Common myeloid progenitor, CD34-positive (primary cell): ENCODE results near the gene CLNK.
"Not testable (repeated sequence)": the region's sequence is repeated elsewhere in the genome, so short reads cannot be mapped to it uniquely, and the experiment has no call there.

ENCODE experiments used
- CTCF ChIA-PET: fragments of 350-600 bp; sonication (Branson Sonifier 250); formaldehyde crosslinking; loops from one replicate; lab custom pipeline; 2021; ENCODE audit warnings: antibody characterized with exemption; lab: Charles Lee
- POLR2A ChIA-PET: fragments of 350-600 bp; sonication (Branson Sonifier 250); formaldehyde crosslinking; loops from one replicate; lab custom pipeline; 2021; ENCODE audit warnings: antibody characterized with exemption; lab: Charles Lee
- DNase-seq, 3 donors: peaks; one replicate each; pipeline versions ENCODE4 v3.0.0 to v3.0.0-alpha.2; 2013
- H3K27ac ChIP-seq, 2 experiments: 1 replicate in 1 of 2; 2 replicates in 1 of 2; pipeline ENCODE4 v1.7.0; 2013; ENCODE audit warnings: inconsistent platforms in 2 of 2, low read length in 2 of 2, mild to moderate bottlenecking in 2 of 2, low read depth in 1 of 2, moderate library complexity in 1 of 2; ENCODE audit not compliant: severe bottlenecking in 2 of 2, insufficient read depth in 1 of 2, poor library complexity in 1 of 2
- H3K27me3 ChIP-seq, 5 experiments: replicated peaks in 2 of 5; 1 replicate in 3 of 5; 2 replicates in 2 of 5; pipeline versions ENCODE4 v1.6.1 to v1.7.0; 2013; ENCODE audit warnings: low read length in 4 of 5, mild to moderate bottlenecking in 2 of 5, moderate library complexity in 2 of 5, inconsistent platforms in 1 of 5; ENCODE audit not compliant: insufficient read depth in 5 of 5, control insufficient read depth in 4 of 5
- H3K36me3 ChIP-seq, 4 experiments: 1 replicate in 2 of 4; 2 replicates in 2 of 4; pipeline versions ENCODE4 v1.6.1 to v1.7.0; 2013; ENCODE audit warnings: low read length in 3 of 4, control low read depth in 1 of 4, mild to moderate bottlenecking in 1 of 4; ENCODE audit not compliant: control insufficient read depth in 4 of 4, insufficient read depth in 4 of 4
- H3K4me1 ChIP-seq, 4 experiments: 1 replicate in 3 of 4; 2 replicates in 1 of 4; pipeline versions ENCODE4 v1.6.1 to v1.7.1; 2013; ENCODE audit warnings: low read length in 3 of 4, mild to moderate bottlenecking in 3 of 4, control low read depth in 1 of 4, inconsistent platforms in 1 of 4, moderate library complexity in 1 of 4; ENCODE audit not compliant: control insufficient read depth in 4 of 4, insufficient read depth in 4 of 4; ENCODE audit errors: control extremely low read depth in 1 of 4
- H3K4me3 ChIP-seq, 7 experiments: 1 replicate in 4 of 7; 2 replicates in 3 of 7; pipeline versions ENCODE4 v1.5.1 to v1.7.0; 2013; ENCODE audit warnings: mild to moderate bottlenecking in 7 of 7, low read length in 6 of 7, moderate library complexity in 6 of 7, inconsistent platforms in 2 of 7, low read depth in 2 of 7, control low read depth in 1 of 7; ENCODE audit not compliant: insufficient read depth in 4 of 7, control insufficient read depth in 1 of 7; ENCODE audit errors: extremely low read depth in 1 of 7
- H3K9me3 ChIP-seq, 5 experiments: 1 replicate in 4 of 5; 2 replicates in 1 of 5; pipeline versions ENCODE4 v1.6.1 to v1.7.1; 2013; ENCODE audit warnings: low read length in 4 of 5, mild to moderate bottlenecking in 2 of 5, inconsistent platforms in 1 of 5, low read depth in 1 of 5, moderate library complexity in 1 of 5; ENCODE audit not compliant: control insufficient read depth in 4 of 5, insufficient read depth in 2 of 5; ENCODE audit errors: control extremely low read depth in 1 of 5
- WGBS: methylation state at CpG from one replicate; pipeline ENCODE4 v1.1.5; 2013; ENCODE audit not compliant: insufficient coverage; 5-methylcytosine and 5-hydroxymethylcytosine counted together

The CLNK gene

GRCh38 chr4:10619220-10619619 lies 65.3 kb downstream of the CLNK start:
- Histone ChIP-seq H3K27me3 (no peaks in the 10 kb centered on the region), H3K36me3 (no peaks in the 10 kb centered on the region), H3K27ac (no peak overlapping the region), H3K4me1 (peaks cover 0 to 13% (median 5%) of the 10 kb centered on the region in 4 experiments), H3K4me3 (peak overlapping the region in 1 of 7 experiments; percentile 11), H3K9me3 (no peaks in the 10 kb centered on the region)
- CTCF ChIA-PET: interaction anchor here (1.0 to 1.7 kb wide), 8 partner anchors 12 to 787 kb away, joined by 3 to 7 read pairs (median 3); no protein-coding TSS in a partner anchor
- DNase-seq: peak; percentile 45 to 85 (median 84)
- 24% methylated on average over 5 of the region's 6 CpGs for WGBS
- POLR2A ChIA-PET: interaction anchor here (0.7 kb wide), 1 partner anchor 40 kb away, joined by 4 read pairs; no protein-coding TSS in a partner anchor

GRCh38 chr4:10614926-10615325 lies 69.6 kb downstream of the CLNK start:
- WGBS: 100% methylated on average over 4 of the region's 8 CpGs
- H3K9me3 ChIP-seq, H3K36me3 ChIP-seq, H3K27me3 ChIP-seq, H3K4me3 ChIP-seq, CTCF ChIA-PET, DNase-seq, H3K27ac ChIP-seq: not testable (repeated sequence)
- POLR2A ChIA-PET: interaction anchor here (0.7 kb wide), 1 partner anchor 218 kb away, joined by 3 read pairs; no protein-coding TSS in a partner anchor
- H3K4me1 ChIP-seq: peaks cover 0 to 13% (median 4%) of the 10 kb centered on the region in 4 experiments

- POLR2A ChIA-PET: no interaction called here
- CTCF ChIA-PET: interaction anchor here (1.3 kb wide), 1 partner anchor 9 kb away, joined by 3 read pairs; no protein-coding TSS in a partner anchor
- DNase-seq: no peak
These were observed 70.6 kb downstream of the CLNK start for GRCh38 chr4:10613926-10614478.

GRCh38 chr4:10612476-10612875 lies 72.1 kb downstream of the CLNK start:
- WGBS: 100% methylated on average over 1 of the region's 2 CpGs
- H3K27ac ChIP-seq: no peak overlapping the region
- DNase-seq: no peak
- H3K4me3 ChIP-seq: no peak overlapping the region
- peaks cover 0 to 2% (median 0%) of the 10 kb centered on the region in 4 experiments for H3K4me1 ChIP-seq
- no peaks in the 10 kb centered on the region for H3K9me3 ChIP-seq
- H3K36me3 ChIP-seq: no peaks in the 10 kb centered on the region
- CTCF ChIA-PET: interaction anchor here (1.3 kb wide), 1 partner anchor 8 kb away, joined by 3 read pairs; no protein-coding TSS in a partner anchor
- POLR2A ChIA-PET: no interaction called here
- H3K27me3 ChIP-seq: no peaks in the 10 kb centered on the region

More at GRCh38 chr4:10613926-10614478, 70.6 kb downstream of the CLNK start:
- Histone ChIP-seq H3K9me3 (no peaks in the 10 kb centered on the region), H3K4me1 (peaks cover 0 to 4% (median under 1%) of the 10 kb centered on the region in 4 experiments), H3K27ac (no peak overlapping the region), H3K4me3 (peak overlapping the region in 1 of 7 experiments; percentile 2), H3K36me3 (no peaks in the 10 kb centered on the region), H3K27me3 (no peaks in the 10 kb centered on the region)
- WGBS: 96% methylated on average over 3 of the region's 5 CpGs

GRCh38 chr4:10611673-10612072 lies 72.9 kb downstream of the CLNK start:
- Histone ChIP-seq H3K4me3 (no peak overlapping the region), H3K27ac (no peak overlapping the region), H3K27me3 (no peaks in the 10 kb centered on the region), H3K4me1 (peaks cover 0 to 2% (median 0%) of the 10 kb centered on the region in 4 experiments), H3K36me3 (no peaks in the 10 kb centered on the region), H3K9me3 (no peaks in the 10 kb centered on the region)
- POLR2A ChIA-PET: no interaction called here
- WGBS: 83% methylated on average over 3 of the region's 3 CpGs
- CTCF ChIA-PET: no interaction called here
- no peak for DNase-seq

GRCh38 chr4:10608501-10609219 lies 75.9 kb downstream of the CLNK start:
- H3K9me3 ChIP-seq: no peaks in the 10 kb centered on the region
- H3K4me3 ChIP-seq: no peak overlapping the region
- no peaks in the 10 kb centered on the region for H3K27me3 ChIP-seq
- CTCF ChIA-PET: interaction anchor here (1.3 kb wide), 1 partner anchor 10 kb away, joined by 3 read pairs; no protein-coding TSS in a partner anchor
- no peak overlapping the region for H3K27ac ChIP-seq
- H3K36me3 ChIP-seq: no peaks in the 10 kb centered on the region
- POLR2A ChIA-PET: no interaction called here
- peaks cover 0 to 2% (median 0%) of the 10 kb centered on the region in 4 experiments for H3K4me1 ChIP-seq
- no peak for DNase-seq
- 93% methylated on average over 9 of the region's 10 CpGs for WGBS

- ChIA-PET CTCF (interaction anchor here (1.1 to 2.8 kb wide), 6 partner anchors 9 to 817 kb away, joined by 3 to 7 read pairs (median 3); no protein-coding TSS in a partner anchor), POLR2A (no interaction called here)
- H3K9me3 ChIP-seq: no peaks in the 10 kb centered on the region
- no peaks in the 10 kb centered on the region for H3K36me3 ChIP-seq
- peaks cover 0 to 2% (median 0%) of the 10 kb centered on the region in 4 experiments for H3K4me1 ChIP-seq
- peak overlapping the region in 1 of 2 experiments; percentile 1 for H3K27ac ChIP-seq
- 81% methylated on average over 3 of the region's 3 CpGs for WGBS
- no peak for DNase-seq
- no peak overlapping the region for H3K4me3 ChIP-seq
- no peaks in the 10 kb centered on the region for H3K27me3 ChIP-seq
These were observed 77.4 kb downstream of the CLNK start for GRCh38 chr4:10607206-10607605.
